Smooth muscle cell (in vitro differentiated cells): ENCODE results near the gene ARL15. TPM values are rescaled to one million over a fixed set of nuclear protein-coding genes. Genes with fewer than 3 reads are reported as not detected.

ENCODE experiments used
- DNase-seq: peaks from one replicate; lab custom pipeline; 2025; ENCODE audit not compliant: unreplicated experiment; lab: John Stamatoyannopoulos, UW
- H2AFZ ChIP-seq: fragments of 200-600 bp; sonication (generic); 2 replicates; pipeline ENCODE4 v1.6.0; 2016; ENCODE audit warnings: antibody characterized with exemption, low read depth, mild to moderate bottlenecking
- H3F3A ChIP-seq: fragments of 200-600 bp; sonication (generic); 2 replicates; pipeline ENCODE4 v1.6.0; 2017; ENCODE audit warnings: antibody characterized with exemption, low read depth
- H3K27ac ChIP-seq: fragments of 200-600 bp; sonication (generic); 2 replicates; pipeline ENCODE4 v1.5.1; 2016; ENCODE audit warnings: low read depth, mild to moderate bottlenecking
- H3K27me3 ChIP-seq: fragments of 200-600 bp; sonication (generic); 2 replicates; pipeline ENCODE4 v1.6.1; 2016; ENCODE audit warnings: low read depth, mild to moderate bottlenecking
- H3K36me3 ChIP-seq: fragments of 200-600 bp; sonication (generic); 2 replicates; pipeline ENCODE4 v1.5.1; 2016; ENCODE audit warnings: low read depth
- H3K4me1 ChIP-seq: fragments of 200-600 bp; sonication (generic); 2 replicates; pipeline ENCODE4 v1.5.1; 2016; ENCODE audit warnings: low read depth
- H3K4me2 ChIP-seq: fragments of 200-600 bp; sonication (generic); 2 replicates; pipeline ENCODE4 v1.6.0; 2016; ENCODE audit warnings: mild to moderate bottlenecking
- H3K4me3 ChIP-seq: fragments of 200-600 bp; sonication (generic); 2 replicates; pipeline ENCODE4 v1.5.1; 2016; ENCODE audit warnings: mild to moderate bottlenecking
- H3K79me2 ChIP-seq: fragments of 200-600 bp; sonication (generic); 2 replicates; pipeline ENCODE4 v1.6.0; 2016; ENCODE audit warnings: low read depth, mild to moderate bottlenecking
- H3K9ac ChIP-seq: fragments of 200-600 bp; sonication (generic); 2 replicates; pipeline ENCODE4 v1.6.0; 2016; ENCODE audit warnings: low read depth
- H3K9me3 ChIP-seq: fragments of 200-600 bp; sonication (generic); replicated peaks from 2 replicates; pipeline ENCODE4 v1.5.1; 2016; ENCODE audit warnings: low read depth
- H4K20me1 ChIP-seq: fragments of 200-600 bp; sonication (generic); 2 replicates; pipeline ENCODE4 v1.6.0; 2016; ENCODE audit warnings: low read depth
- WGBS: methylation state at CpG from one replicate; pipeline ENCODE4 v1.1.7; 2016; ENCODE audit warnings: low lambda C conversion rate; 5-methylcytosine and 5-hydroxymethylcytosine counted together
- polyA plus RNA-seq: library from polyadenylated mRNA; unstranded; fragments of >200 nt; fragmentation: Nextera tagmentation; extraction: Ambion mirVana; gene quantifications from 2 replicates; pipeline ENCODE4 v1.2.1, GENCODE V29; 2016
- total RNA-seq: library from RNA; depleted of rRNA; stranded (reverse); fragments of >200 nt; gene quantifications from 2 replicates; pipeline ENCODE4 v1.2.3, GENCODE V29; 2014
- TF ChIP-seq, protein P1 (sequence below): fragments of 200-600 bp; sonication (generic); IDR thresholded peaks from 2 replicates; pipeline ENCODE4 v1.5.1; 2017; ENCODE audit warnings: borderline replicate concordance, mild to moderate bottlenecking, antibody characterized with exemption; ENCODE audit not compliant: insufficient read depth, poor library complexity, severe bottlenecking

Gene ARL15
- total and polyA plus RNA-seq, 2 experiments from 2014 or later = 9.8 to 51.1 TPM

DNA sequence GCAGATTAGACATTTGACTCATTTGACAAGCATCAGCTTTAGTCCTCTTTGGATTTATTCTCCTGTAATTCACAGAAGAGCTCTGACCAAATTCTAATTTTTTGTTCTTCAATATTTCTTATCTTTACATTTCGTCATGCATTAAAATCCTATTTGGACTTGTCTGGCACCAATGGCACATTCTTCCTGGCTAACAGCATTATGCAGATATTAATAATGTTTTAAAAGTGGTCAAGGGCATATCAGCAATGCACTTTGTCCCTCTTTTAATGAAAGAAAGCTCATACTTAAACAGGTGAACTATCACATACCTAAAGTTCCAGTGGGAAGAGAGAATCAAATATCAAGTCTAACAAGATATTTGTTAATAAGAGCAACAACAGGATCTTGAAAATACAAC is 270.4 kb downstream of the ARL15 start:
- Histone ChIP-seq H3K79me2 (no peaks in the 10 kb centered on the region), H3K4me2 (no peak overlapping the region), H2AFZ (no peak overlapping the region), H4K20me1 (peaks cover 4% of the 10 kb centered on the region), H3K4me3 (no peak overlapping the region), H3K4me1 (no peaks in the 10 kb centered on the region), H3K27ac (no peak overlapping the region), H3F3A (no peaks in the 10 kb centered on the region), H3K9me3 (no peaks in the 10 kb centered on the region), H3K27me3 (no peaks in the 10 kb centered on the region), H3K36me3 (no peaks in the 10 kb centered on the region), H3K9ac (no peak overlapping the region)
- TF ChIP-seq, protein P1, sequence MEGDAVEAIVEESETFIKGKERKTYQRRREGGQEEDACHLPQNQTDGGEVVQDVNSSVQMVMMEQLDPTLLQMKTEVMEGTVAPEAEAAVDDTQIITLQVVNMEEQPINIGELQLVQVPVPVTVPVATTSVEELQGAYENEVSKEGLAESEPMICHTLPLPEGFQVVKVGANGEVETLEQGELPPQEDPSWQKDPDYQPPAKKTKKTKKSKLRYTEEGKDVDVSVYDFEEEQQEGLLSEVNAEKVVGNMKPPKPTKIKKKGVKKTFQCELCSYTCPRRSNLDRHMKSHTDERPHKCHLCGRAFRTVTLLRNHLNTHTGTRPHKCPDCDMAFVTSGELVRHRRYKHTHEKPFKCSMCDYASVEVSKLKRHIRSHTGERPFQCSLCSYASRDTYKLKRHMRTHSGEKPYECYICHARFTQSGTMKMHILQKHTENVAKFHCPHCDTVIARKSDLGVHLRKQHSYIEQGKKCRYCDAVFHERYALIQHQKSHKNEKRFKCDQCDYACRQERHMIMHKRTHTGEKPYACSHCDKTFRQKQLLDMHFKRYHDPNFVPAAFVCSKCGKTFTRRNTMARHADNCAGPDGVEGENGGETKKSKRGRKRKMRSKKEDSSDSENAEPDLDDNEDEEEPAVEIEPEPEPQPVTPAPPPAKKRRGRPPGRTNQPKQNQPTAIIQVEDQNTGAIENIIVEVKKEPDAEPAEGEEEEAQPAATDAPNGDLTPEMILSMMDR = no peak
- DNase-seq = no peak
- 96% methylated on average over 1 of the region's 1 CpG for WGBS

- DNase-seq = no peak
- no peaks in the 10 kb centered on the region for H3K9me3 ChIP-seq
- H3K4me1 ChIP-seq = no peaks in the 10 kb centered on the region
- no peaks in the 10 kb centered on the region for H3F3A ChIP-seq
- no peaks in the 10 kb centered on the region for H3K36me3 ChIP-seq
- H3K27me3 ChIP-seq = no peaks in the 10 kb centered on the region
- H3K4me3 ChIP-seq = no peak overlapping the region
- WGBS = 97% methylated on average over 1 of the region's 1 CpG
- no peak overlapping the region for H3K9ac ChIP-seq
- no peak overlapping the region for H3K4me2 ChIP-seq
- TF ChIP-seq, protein P1 = no peak
- H3K27ac ChIP-seq = no peak overlapping the region
- H4K20me1 ChIP-seq = peaks cover 4% of the 10 kb centered on the region
- H3K79me2 ChIP-seq = no peaks in the 10 kb centered on the region
- no peak overlapping the region for H2AFZ ChIP-seq
Observed at GRCh38 chr5:54037205-54037604, 273.2 kb downstream of the ARL15 start.

GRCh38 chr5:54030981-54031380 is 279.4 kb downstream of the ARL15 start:
- Histone ChIP-seq H3K79me2 (no peaks in the 10 kb centered on the region), H3K4me2 (no peak overlapping the region), H3K9me3 (no peaks in the 10 kb centered on the region), H3K27me3 (no peaks in the 10 kb centered on the region), H3K9ac (no peak overlapping the region), H2AFZ (no peak overlapping the region), H3F3A (no peaks in the 10 kb centered on the region), H3K4me1 (no peaks in the 10 kb centered on the region), H3K27ac (no peak overlapping the region), H3K4me3 (no peak overlapping the region), H4K20me1 (no peaks in the 10 kb centered on the region), H3K36me3 (no peaks in the 10 kb centered on the region)
- TF ChIP-seq, protein P1 = no peak
- WGBS = 97% methylated on average over 3 of the region's 3 CpGs
- no peak for DNase-seq

GRCh38 chr5:54024466-54024865 is 285.9 kb downstream of the ARL15 start:
- H3K27me3 ChIP-seq = no peaks in the 10 kb centered on the region
- no peaks in the 10 kb centered on the region for H3K79me2 ChIP-seq
- no peaks in the 10 kb centered on the region for H3K9me3 ChIP-seq
- DNase-seq = no peak
- peak overlapping the region; percentile 13 for H3K4me2 ChIP-seq
- H3K36me3 ChIP-seq = no peaks in the 10 kb centered on the region
- H3K27ac ChIP-seq = no peak overlapping the region
- no peaks in the 10 kb centered on the region for H3F3A ChIP-seq
- H4K20me1 ChIP-seq = no peaks in the 10 kb centered on the region
- peaks cover 24% of the 10 kb centered on the region for H3K4me1 ChIP-seq
- no peak overlapping the region for H3K4me3 ChIP-seq
- no peak overlapping the region for H3K9ac ChIP-seq
- WGBS = 94% methylated on average over 1 of the region's 1 CpG
- no peak overlapping the region for H2AFZ ChIP-seq
- TF ChIP-seq, protein P1 = no peak
